Activated T-cell treated with anti-CD3 and anti-CD28 coated beads, Interleukin-2, amount 50 U/mL, for 4 hours (primary cell): Measurements from ENCODE around the gene DPYD. TPM values are rescaled to one million over a fixed set of nuclear protein-coding genes. Genes with fewer than 3 reads are reported as not detected.
"Not testable (repeated sequence)": the region's sequence is repeated elsewhere in the genome, so short reads cannot be mapped to it uniquely, and the experiment has no call there.

Experiments used
- ATAC-seq, 2 donors: fragments of 200-7000 bp; cut with Tn5 transposase; one replicate each; pipeline ENCODE4 v1.10.0; 2021
- DNase-seq: peaks from one replicate; pipeline ENCODE4 v3.0.0-alpha.2; 2020
- H3K27me3 Mint-ChIP-seq: one replicate; pipeline ENCODE4 v1.8.0; 2021; ENCODE audit warnings: low read depth, mixed read lengths
- H3K36me3 Mint-ChIP-seq: one replicate; pipeline ENCODE4 v1.8.0; 2022; ENCODE audit warnings: mixed read lengths; ENCODE audit not compliant: insufficient read depth
- H3K4me1 Mint-ChIP-seq: one replicate; pipeline ENCODE4 v1.8.0; 2021; ENCODE audit warnings: low read depth, mixed read lengths
- H3K4me3 Mint-ChIP-seq: one replicate; pipeline ENCODE4 v1.8.0; 2021; ENCODE audit warnings: mild to moderate bottlenecking, moderate library complexity, mixed read lengths
- H3K9me3 Mint-ChIP-seq: one replicate; pipeline ENCODE4 v1.8.0; 2021; ENCODE audit warnings: mixed read lengths
- total RNA-seq, 3 donors: library from RNA; stranded (reverse); gene quantifications; one replicate each; pipeline ENCODE4 v1.2.1, GENCODE V29; 2021

DPYD gene
- total RNA-seq, 3 donors from 2014 or later: 2.1 to 3.5 (median 2.8) TPM

- Mint-ChIP-seq H3K36me3 (peaks cover 20% of the 10 kb centered on the region), H3K27me3 (no peaks in the 10 kb centered on the region), H3K4me1 (peaks cover 8% of the 10 kb centered on the region), H3K9me3 (no peaks in the 10 kb centered on the region), H3K4me3 (no peak overlapping the region)
- no peak for DNase-seq
- ATAC-seq: no peak
Measured at GRCh38 chr1:97377432-97378034, 543.3 kb downstream of the DPYD start.

DNA sequence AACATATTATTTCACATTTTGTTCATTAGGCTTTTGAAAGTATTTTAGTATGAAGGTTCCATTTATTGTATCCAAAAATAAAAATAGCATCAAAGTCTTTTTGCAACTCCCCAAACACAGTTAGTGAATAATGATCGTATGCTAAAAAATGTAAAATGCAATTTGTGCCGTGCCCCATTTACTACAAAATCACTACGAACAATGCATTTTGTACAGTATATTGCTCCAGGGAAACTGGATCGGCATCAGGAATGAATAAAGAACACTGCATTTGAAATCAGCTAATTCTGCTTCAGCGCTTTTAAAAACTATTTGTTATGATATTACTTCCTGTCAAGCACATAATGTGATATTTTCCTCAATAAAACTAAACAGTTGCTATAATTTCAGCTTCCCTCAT, 547.8 kb downstream of the DPYD start:
- H3K9me3 Mint-ChIP-seq: no peaks in the 10 kb centered on the region
- no peak for DNase-seq
- ATAC-seq: no peak
- no peaks in the 10 kb centered on the region for H3K27me3 Mint-ChIP-seq
- H3K4me1 Mint-ChIP-seq: peaks cover 4% of the 10 kb centered on the region
- H3K36me3 Mint-ChIP-seq: peaks cover 30% of the 10 kb centered on the region
- H3K4me3 Mint-ChIP-seq: no peak overlapping the region

GRCh38 chr1:97372531-97372930, 548.3 kb downstream of the DPYD start:
- DNase-seq: no peak
- Mint-ChIP-seq H3K9me3 (no peaks in the 10 kb centered on the region), H3K4me1 (peaks cover 3% of the 10 kb centered on the region), H3K27me3 (no peaks in the 10 kb centered on the region), H3K4me3 (no peak overlapping the region), H3K36me3 (peaks cover 32% of the 10 kb centered on the region)
- no peak for ATAC-seq

- H3K9me3 Mint-ChIP-seq: peaks cover 5% of the 10 kb centered on the region
- H3K36me3 Mint-ChIP-seq: peaks cover 40% of the 10 kb centered on the region
- no peaks in the 10 kb centered on the region for H3K27me3 Mint-ChIP-seq
- ATAC-seq (no peak), DNase-seq (no peak)
- no peak overlapping the region for H3K4me3 Mint-ChIP-seq
- H3K4me1 Mint-ChIP-seq: no peaks in the 10 kb centered on the region
Measured at GRCh38 chr1:97368296-97368695, 552.5 kb downstream of the DPYD start.

DNA sequence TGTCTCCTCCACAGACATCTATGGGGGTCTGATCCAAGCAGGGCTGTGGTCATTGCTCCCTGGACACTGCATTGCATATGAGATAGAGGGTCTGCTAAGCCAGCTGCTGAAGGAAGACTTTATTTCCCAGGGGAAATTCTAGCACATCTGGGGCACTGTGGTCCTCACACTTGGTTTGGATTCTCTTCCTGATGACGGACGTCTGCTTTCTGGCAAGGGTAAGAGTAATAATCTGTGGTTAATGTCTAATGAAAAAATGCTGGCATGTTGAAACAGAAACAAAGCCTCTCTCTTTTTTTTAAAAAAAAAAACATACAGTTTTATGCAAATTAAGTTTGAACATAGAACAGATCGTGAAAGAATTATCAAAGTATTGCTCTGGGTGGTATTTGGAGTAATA, 553.9 kb downstream of the DPYD start:
- Mint-ChIP-seq H3K27me3 (no peaks in the 10 kb centered on the region), H3K9me3 (peaks cover 5% of the 10 kb centered on the region), H3K4me1 (no peaks in the 10 kb centered on the region), H3K36me3 (peaks cover 44% of the 10 kb centered on the region), H3K4me3 (no peak overlapping the region)
- DNase-seq: no peak
- no peak for ATAC-seq

DNA sequence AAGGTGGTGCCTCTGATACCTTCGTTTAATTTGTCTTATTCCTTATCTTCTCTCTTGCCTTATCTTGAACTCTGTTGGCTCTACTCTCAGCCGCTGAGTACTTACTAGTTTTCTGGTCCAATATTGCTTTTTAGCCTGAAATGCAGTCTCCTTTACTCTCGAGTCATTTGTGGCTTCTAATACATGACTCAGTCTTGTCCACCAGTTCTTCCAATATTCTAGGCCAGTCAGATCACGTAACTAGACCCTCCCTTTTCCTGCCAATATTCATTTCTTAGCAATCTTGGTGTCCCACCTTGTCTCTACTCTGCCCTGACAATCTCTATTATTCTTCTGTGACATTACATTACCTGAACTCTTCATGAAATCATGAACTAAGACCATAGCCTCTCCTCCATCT, 555.8 kb downstream of the DPYD start:
- ATAC-seq (no peak), DNase-seq (no peak)

GRCh38 chr1:97364086-97364485, 556.7 kb downstream of the DPYD start:
- ATAC-seq: no peak
- Mint-ChIP-seq H3K9me3 (peaks cover 5% of the 10 kb centered on the region), H3K36me3 (peaks cover 50% of the 10 kb centered on the region)

More for the DNA sequence above, 555.8 kb downstream of the DPYD start:
- Mint-ChIP-seq H3K4me1 (no peaks in the 10 kb centered on the region), H3K27me3 (no peaks in the 10 kb centered on the region), H3K4me3 (no peak overlapping the region), H3K36me3 (peaks cover 49% of the 10 kb centered on the region), H3K9me3 (peaks cover 5% of the 10 kb centered on the region)

GRCh38 chr1:97356309-97356708, 564.5 kb downstream of the DPYD start:
- Mint-ChIP-seq H3K4me3 (no peak overlapping the region), H3K27me3 (no peaks in the 10 kb centered on the region), H3K9me3 (no peaks in the 10 kb centered on the region), H3K4me1 (no peaks in the 10 kb centered on the region), H3K36me3 (peaks cover 36% of the 10 kb centered on the region)
- no peak for ATAC-seq
- DNase-seq: no peak

More at GRCh38 chr1:97364086-97364485, 556.7 kb downstream of the DPYD start:
- H3K4me1 Mint-ChIP-seq: no peaks in the 10 kb centered on the region
- no peak for DNase-seq
- no peaks in the 10 kb centered on the region for H3K27me3 Mint-ChIP-seq
- H3K4me3 Mint-ChIP-seq: no peak overlapping the region

DNA sequence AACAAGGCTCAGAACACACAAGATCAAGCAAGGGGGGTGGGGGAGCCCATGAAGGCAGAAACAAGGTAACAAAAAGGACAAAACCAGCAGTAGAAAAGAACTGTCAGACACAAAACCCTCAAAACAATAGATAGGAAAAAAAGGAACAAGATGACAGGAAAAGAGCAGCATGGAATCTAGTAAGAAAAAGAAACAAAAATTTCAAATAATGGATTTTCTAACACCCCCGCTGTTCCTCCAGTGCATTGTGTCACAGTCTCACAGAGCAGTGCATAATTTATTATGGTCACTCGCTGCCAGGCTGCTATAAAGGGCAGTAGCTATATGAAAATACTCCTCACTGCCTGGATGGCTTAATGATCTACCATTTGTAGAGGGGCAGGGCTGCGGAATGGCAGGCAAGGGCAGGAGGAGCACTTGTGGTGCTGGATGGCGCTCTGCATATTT, 567.9 kb downstream of the DPYD start:
- no peak for ATAC-seq
- Mint-ChIP-seq H3K36me3 (peaks cover 25% of the 10 kb centered on the region), H3K4me3 (no peak overlapping the region), H3K4me1 (no peaks in the 10 kb centered on the region), H3K27me3 (no peaks in the 10 kb centered on the region), H3K9me3 (no peaks in the 10 kb centered on the region)
- no peak for DNase-seq

DNA sequence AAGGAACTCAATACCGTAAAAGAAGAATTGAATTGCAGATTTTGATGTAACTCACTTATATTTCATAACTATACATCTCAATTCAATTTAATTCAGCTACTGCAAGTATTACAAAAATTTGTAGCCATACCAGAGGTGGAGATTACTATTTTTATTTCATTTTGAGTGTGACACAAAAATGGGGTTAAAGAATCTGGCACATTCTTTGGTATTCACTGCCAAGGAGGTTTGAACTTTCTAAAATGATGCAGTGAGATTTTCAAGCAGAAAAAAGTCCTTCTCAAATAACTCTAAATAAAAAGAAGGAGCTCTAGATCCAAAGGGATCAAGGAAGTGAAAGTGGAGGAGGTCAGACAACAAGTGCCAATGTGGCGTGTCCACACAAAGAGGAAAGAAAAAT, 569.0 kb downstream of the DPYD start:
- Mint-ChIP-seq H3K4me3 (no peak overlapping the region), H3K4me1 (no peaks in the 10 kb centered on the region), H3K9me3 (no peaks in the 10 kb centered on the region), H3K27me3 (no peaks in the 10 kb centered on the region), H3K36me3 (peaks cover 22% of the 10 kb centered on the region)
- DNase-seq (no peak), ATAC-seq (no peak)

- no peak for ATAC-seq
- no peak overlapping the region for H3K4me3 Mint-ChIP-seq
- peaks cover 23% of the 10 kb centered on the region for H3K36me3 Mint-ChIP-seq
Measured at GRCh38 chr1:97350662-97351061, 570.2 kb downstream of the DPYD start.

GRCh38 chr1:97350241-97350640, 570.6 kb downstream of the DPYD start:
- Mint-ChIP-seq H3K4me1 (no peaks in the 10 kb centered on the region), H3K36me3 (peaks cover 20% of the 10 kb centered on the region), H3K27me3 (no peaks in the 10 kb centered on the region), H3K4me3 (no peak overlapping the region), H3K9me3 (no peaks in the 10 kb centered on the region)
- ATAC-seq (no peak), DNase-seq (no peak)

More at GRCh38 chr1:97350662-97351061, 570.2 kb downstream of the DPYD start:
- DNase-seq: no peak
- no peaks in the 10 kb centered on the region for H3K9me3 Mint-ChIP-seq
- H3K27me3 Mint-ChIP-seq: no peaks in the 10 kb centered on the region
- no peaks in the 10 kb centered on the region for H3K4me1 Mint-ChIP-seq

DNA sequence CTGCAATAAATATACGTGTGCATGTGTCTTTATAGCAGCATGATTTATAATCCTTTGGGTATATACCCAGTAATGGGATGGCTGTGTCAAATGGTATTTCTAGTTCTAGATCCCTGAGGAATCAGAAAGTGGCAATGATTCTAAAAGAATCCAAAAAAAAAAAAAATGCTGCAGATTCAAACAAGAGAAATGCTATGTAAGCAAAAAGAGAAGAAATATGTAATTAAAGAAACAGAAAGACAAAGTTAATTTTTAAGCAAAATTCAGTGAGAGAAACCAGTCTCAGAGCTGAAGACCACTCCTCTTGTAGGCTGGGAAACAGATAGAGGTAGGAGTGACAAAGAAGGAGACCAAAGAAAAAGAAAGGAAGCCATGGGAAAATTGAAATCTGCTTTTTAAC, 571.0 kb downstream of the DPYD start:
- not testable (repeated sequence) for ATAC-seq, H3K9me3 Mint-ChIP-seq, H3K27me3 Mint-ChIP-seq, H3K4me1 Mint-ChIP-seq, DNase-seq, H3K4me3 Mint-ChIP-seq
- H3K36me3 Mint-ChIP-seq: peaks cover 20% of the 10 kb centered on the region

DNA sequence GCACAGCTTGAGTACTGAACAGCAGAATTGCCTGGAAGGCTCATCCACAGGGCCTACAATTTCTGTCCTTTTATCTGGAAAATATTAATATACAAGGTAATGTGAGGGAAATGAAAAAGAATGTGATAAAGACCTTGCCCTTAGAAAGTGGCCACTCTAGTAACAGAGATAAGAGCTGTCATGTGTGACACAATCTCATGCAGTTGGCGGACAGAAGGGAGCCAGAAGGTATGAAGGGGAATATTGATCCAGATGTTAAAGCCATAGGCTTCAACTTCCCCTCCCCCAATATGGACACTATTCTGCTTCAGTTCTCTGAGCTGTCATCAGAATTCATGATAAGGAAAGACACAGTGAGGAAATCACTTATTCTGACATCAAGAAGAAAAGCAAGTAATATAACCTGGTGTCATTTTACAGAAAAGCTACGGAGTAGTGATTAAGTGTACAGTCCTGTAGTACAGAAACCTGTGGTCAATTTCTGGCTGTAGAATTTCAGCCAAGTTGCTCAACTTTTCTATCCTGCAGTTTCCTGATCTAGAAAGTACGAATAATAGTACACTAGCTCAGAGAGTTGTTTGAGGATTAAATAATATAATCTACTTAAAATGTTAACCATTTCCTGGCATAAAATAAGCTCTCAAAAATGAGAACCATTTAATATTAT, 572.1 kb downstream of the DPYD start:
- Mint-ChIP-seq H3K4me1 (no peaks in the 10 kb centered on the region), H3K27me3 (no peaks in the 10 kb centered on the region), H3K4me3 (no peak overlapping the region), H3K9me3 (no peaks in the 10 kb centered on the region), H3K36me3 (peaks cover 17% of the 10 kb centered on the region)
- ATAC-seq (no peak), DNase-seq (no peak)

DNA sequence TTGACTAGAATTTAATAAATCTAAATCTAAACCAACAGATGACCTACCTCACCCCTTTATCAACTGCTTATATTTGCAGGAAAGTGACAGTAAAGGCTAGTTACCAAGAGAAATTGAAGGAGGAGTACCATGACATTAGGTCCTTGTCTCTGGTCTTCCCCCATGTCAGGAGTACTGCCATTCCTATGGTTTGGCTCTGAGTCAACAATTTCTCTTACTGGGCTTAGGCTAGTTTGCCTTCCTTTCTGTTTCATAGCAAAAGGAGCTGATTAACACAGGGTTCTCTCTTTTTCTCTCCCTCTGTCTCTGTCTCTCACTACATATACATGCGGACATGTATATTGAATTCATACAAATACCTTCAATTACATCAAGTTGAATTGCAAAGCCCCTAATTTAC, 579.9 kb downstream of the DPYD start:
- DNase-seq (no peak), ATAC-seq (no peak)
- H3K9me3 Mint-ChIP-seq: no peaks in the 10 kb centered on the region
- H3K4me3 Mint-ChIP-seq: no peak overlapping the region
- H3K27me3 Mint-ChIP-seq: no peaks in the 10 kb centered on the region
- H3K36me3 Mint-ChIP-seq: peaks cover 21% of the 10 kb centered on the region
- H3K4me1 Mint-ChIP-seq: no peaks in the 10 kb centered on the region
